GM18526 (cell line): ENCODE data around the gene MGAT1.

Experiments
- POLR2A ChIP-seq: IDR thresholded peaks from 3 replicates; pipeline ENCODE4 v1.6.1; 2011; ENCODE audit not compliant: insufficient read length; ENCODE audit errors: extremely low read depth

MGAT1 gene

GRCh38 chr5:180802325-180803180, at the start of gene MGAT1:
TSS of gene MGAT1 (minus strand) at chr5:180802806. CDS start at chr5:180792971, 9,835 bp downstream.
- peak; percentile 75 for TF ChIP-seq POLR2A

- TF ChIP-seq POLR2A, result no peak
Observed at GRCh38 chr5:180850434-180851078, 48.0 kb upstream of the MGAT1 start.

GRCh38 chr5:180849827-180850226, 47.2 kb upstream of the MGAT1 start:
- no peak for TF ChIP-seq POLR2A

GRCh38 chr5:180848878-180849277, 46.3 kb upstream of the MGAT1 start:
- TF ChIP-seq POLR2A, result no peak

GRCh38 chr5:180848265-180848664, 45.7 kb upstream of the MGAT1 start:
- TF ChIP-seq POLR2A, result no peak

GRCh38 chr5:180847026-180847425, 44.4 kb upstream of the MGAT1 start:
- TF ChIP-seq POLR2A, result no peak

GRCh38 chr5:180844858-180845257, 42.3 kb upstream of the MGAT1 start:
- no peak for TF ChIP-seq POLR2A

- TF ChIP-seq POLR2A, result no peak
Observed at GRCh38 chr5:180844432-180844831, 41.8 kb upstream of the MGAT1 start.

GRCh38 chr5:180839935-180840334, 37.3 kb upstream of the MGAT1 start:
- no peak for TF ChIP-seq POLR2A

GRCh38 chr5:180839227-180839626, 36.6 kb upstream of the MGAT1 start:
- TF ChIP-seq POLR2A, result no peak

- TF ChIP-seq POLR2A, result no peak
Observed at GRCh38 chr5:180837478-180837877, 34.9 kb upstream of the MGAT1 start.

- TF ChIP-seq POLR2A, result peak; percentile 31
Observed at GRCh38 chr5:180832638-180833068, 30.0 kb upstream of the MGAT1 start.

GRCh38 chr5:180831139-180832093, 28.8 kb upstream of the MGAT1 start:
- peak; percentile 80 for TF ChIP-seq POLR2A

GRCh38 chr5:180830253-180831138, 27.9 kb upstream of the MGAT1 start:
- no peak for TF ChIP-seq POLR2A

GRCh38 chr5:180829726-180830125, 27.1 kb upstream of the MGAT1 start:
- no peak for TF ChIP-seq POLR2A
